ENCODE results near the gene SPATA18. TPM values are rescaled to one million over a fixed set of nuclear protein-coding genes. Genes with fewer than 3 reads are reported as not detected.

Gene SPATA18
- total and polyA plus RNA-seq, 9 of the 15 experiments (the other 6 are each of a cell fraction or from before 2014, with no cell fraction given) = 0.09 TPM; not detected in 8

DNA sequence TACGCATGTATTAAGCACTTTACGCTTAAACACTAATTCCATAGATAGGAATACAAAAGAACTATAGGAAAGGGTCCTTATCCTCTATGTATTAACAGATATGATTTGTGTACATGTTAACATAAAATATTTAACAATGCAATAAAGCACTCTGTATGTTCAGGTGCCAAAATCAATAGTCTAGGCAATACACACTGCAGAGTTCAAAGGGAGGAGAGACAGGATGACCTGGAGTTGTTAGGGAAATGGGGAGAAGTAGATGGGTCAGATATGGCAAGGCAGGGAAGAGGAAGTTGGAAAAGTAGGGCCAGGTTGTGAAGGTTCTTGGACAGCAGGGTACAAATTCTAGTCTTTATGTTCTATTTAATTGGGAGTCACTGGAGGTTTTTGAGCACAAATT lies 15.9 kb upstream of the SPATA18 start:
- Histone ChIP-seq H3K4me3 (no peak overlapping the region), H3K9me1 (ENCODE audit: control insufficient read depth, insufficient read depth, low read length) (no peaks in the 10 kb centered on the region), H2AFZ (ENCODE audit: low read depth, low read length) (no peak overlapping the region), H3K4me2 (ENCODE audit: insufficient read depth, low read length) (no peak overlapping the region), H3K36me3 (ENCODE audit: control insufficient read depth, insufficient read depth, low read length) (no peaks in the 10 kb centered on the region), H3K9ac (ENCODE audit: insufficient read depth in 1 of 2, low read depth in 2 of 2, low read length in 2 of 2) (no peak overlapping the region), H3K9me3 (replicated peaks; ENCODE audit: control insufficient read depth, insufficient read depth, low read depth, low read length) (no peaks in the 10 kb centered on the region), H3K4me1 (replicated peaks in 1 of 2; ENCODE audit: control insufficient read depth in 2 of 2, insufficient read depth in 2 of 2, low read length in 2 of 2) (peaks cover 0 to 8% of the 10 kb centered on the region in 2 experiments; a peak in 2 of 5 replicates), H3K27me3 (ENCODE audit: control insufficient read depth in 2 of 2, insufficient read depth in 2 of 2, low read length in 2 of 2) (peaks cover 6 to 12% of the 10 kb centered on the region in 2 experiments; a peak in 2 of 5 replicates), H3K27ac (ENCODE audit: extremely low read depth, low read depth, low read length) (no peak overlapping the region), H4K20me1 (replicated peaks; ENCODE audit: control insufficient read depth, insufficient read depth, low read length) (no peaks in the 10 kb centered on the region), H3K79me2 (ENCODE audit: control insufficient read depth, insufficient read depth, low read length) (no peaks in the 10 kb centered on the region)
- ChIA-PET POLR2A (no interaction called here), CTCF (ENCODE audit: low intra/inter-chr PET ratio) (no interaction called here)
- FAIRE-seq (no peak), DNase-seq (ENCODE audit: extremely low read depth in 1 of 4, low spot score in 3 of 4) (no peak), ATAC-seq (no peak)
- 3% methylated on average over 2 of the region's 2 CpGs for WGBS (ENCODE audit: insufficient coverage, low coverage, missing lambda C conversion rate)
- intact Hi-C loops (cut with micrococcal nuclease) = no loop called here
- no TSS peak for BruUV-seq (replicated peaks)
- in situ Hi-C loops (cut with MboI) = no loop called here
- TF ChIP-seq KAT2B (IDR thresholded peaks at IDR 0.05; ENCODE audit: low read depth, low read length) (no peak), ZNF253 (CRISPR knock-in tag; conservative IDR thresholded peaks at IDR 0.05) (no peak), GABPB1 (CRISPR knock-in tag; IDR thresholded peaks at IDR 0.05) (no peak), ARHGAP35 (IDR thresholded peaks at IDR 0.05; ENCODE audit: partially characterized antibody) (no peak)

DNA sequence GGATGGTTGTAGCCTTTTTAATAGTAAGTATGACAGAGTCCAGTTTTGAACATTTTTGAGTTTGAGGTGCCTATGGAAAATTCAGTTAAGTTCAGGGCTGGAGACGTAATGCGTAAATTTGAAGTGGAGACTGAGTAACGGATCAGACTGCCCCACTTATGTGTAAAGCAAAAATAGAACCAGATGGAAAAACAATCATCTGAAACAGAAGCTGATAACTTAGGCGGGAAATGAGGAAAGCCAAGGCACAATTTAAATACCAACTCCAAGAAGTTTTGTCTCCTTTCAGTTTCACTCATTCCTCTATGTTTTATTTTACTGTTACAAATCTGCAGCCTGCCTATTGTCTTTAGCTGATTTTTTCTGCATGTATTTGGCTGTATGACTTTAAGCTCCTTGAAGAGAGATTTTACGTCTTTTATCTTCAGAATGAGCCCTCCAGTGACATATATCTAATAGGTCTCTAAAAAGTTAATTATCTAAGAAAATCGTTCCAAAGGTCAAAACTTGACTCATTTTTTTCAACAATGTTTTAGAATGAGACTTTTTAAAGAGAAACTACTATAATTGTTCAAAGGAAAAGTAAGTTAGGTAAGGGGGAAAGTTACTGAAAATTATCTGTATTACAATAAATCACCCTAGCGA lies 14.1 kb upstream of the SPATA18 start:
- Histone ChIP-seq H4K20me1 (replicated peaks; ENCODE audit: control insufficient read depth, insufficient read depth, low read length) (no peaks in the 10 kb centered on the region), H3K36me3 (ENCODE audit: control insufficient read depth, insufficient read depth, low read length) (no peaks in the 10 kb centered on the region), H3K9me3 (replicated peaks; ENCODE audit: control insufficient read depth, insufficient read depth, low read depth, low read length) (no peaks in the 10 kb centered on the region), H3K4me2 (ENCODE audit: insufficient read depth, low read length) (no peak overlapping the region), H3K4me1 (replicated peaks in 1 of 2; ENCODE audit: control insufficient read depth in 2 of 2, insufficient read depth in 2 of 2, low read length in 2 of 2) (peaks cover 0 to 8% of the 10 kb centered on the region in 2 experiments; a peak in 2 of 5 replicates), H2AFZ (ENCODE audit: low read depth, low read length) (no peak overlapping the region), H3K79me2 (ENCODE audit: control insufficient read depth, insufficient read depth, low read length) (no peaks in the 10 kb centered on the region), H3K9ac (ENCODE audit: insufficient read depth in 1 of 2, low read depth in 2 of 2, low read length in 2 of 2) (no peak overlapping the region), H3K9me1 (ENCODE audit: control insufficient read depth, insufficient read depth, low read length) (no peaks in the 10 kb centered on the region), H3K27me3 (ENCODE audit: control insufficient read depth in 2 of 2, insufficient read depth in 2 of 2, low read length in 2 of 2) (peaks cover 6 to 12% of the 10 kb centered on the region in 2 experiments; a peak in 2 of 5 replicates), H3K27ac (ENCODE audit: extremely low read depth, low read depth, low read length) (no peak overlapping the region), H3K4me3 (no peak overlapping the region)
- FAIRE-seq (no peak), DNase-seq (ENCODE audit: extremely low read depth in 1 of 4, low spot score in 3 of 4) (no peak), ATAC-seq (no peak)
- 8% methylated on average over 7 of the region's 7 CpGs for WGBS (ENCODE audit: insufficient coverage, low coverage, missing lambda C conversion rate)
- ChIA-PET CTCF (ENCODE audit: low intra/inter-chr PET ratio) (no interaction called here), POLR2A (no interaction called here)
- intact Hi-C loops (cut with micrococcal nuclease) = no loop called here
- in situ Hi-C loops (cut with MboI) = no loop called here
- no TSS peak for BruUV-seq (replicated peaks)
- TF ChIP-seq FOXP1 (CRISPR knock-in tag; IDR thresholded peaks at IDR 0.05) (no peak), GABPA (tag; conservative IDR thresholded peaks at IDR 0.05; ENCODE audit: low read depth) (no peak), CHD2 (IDR thresholded peaks at IDR 0.05; ENCODE audit: low read depth, low read length) (no peak), PURB (CRISPR knock-in tag; IDR thresholded peaks at IDR 0.05; ENCODE audit: low read depth) (no peak)
- TF ChIP-seq, protein P1, sequence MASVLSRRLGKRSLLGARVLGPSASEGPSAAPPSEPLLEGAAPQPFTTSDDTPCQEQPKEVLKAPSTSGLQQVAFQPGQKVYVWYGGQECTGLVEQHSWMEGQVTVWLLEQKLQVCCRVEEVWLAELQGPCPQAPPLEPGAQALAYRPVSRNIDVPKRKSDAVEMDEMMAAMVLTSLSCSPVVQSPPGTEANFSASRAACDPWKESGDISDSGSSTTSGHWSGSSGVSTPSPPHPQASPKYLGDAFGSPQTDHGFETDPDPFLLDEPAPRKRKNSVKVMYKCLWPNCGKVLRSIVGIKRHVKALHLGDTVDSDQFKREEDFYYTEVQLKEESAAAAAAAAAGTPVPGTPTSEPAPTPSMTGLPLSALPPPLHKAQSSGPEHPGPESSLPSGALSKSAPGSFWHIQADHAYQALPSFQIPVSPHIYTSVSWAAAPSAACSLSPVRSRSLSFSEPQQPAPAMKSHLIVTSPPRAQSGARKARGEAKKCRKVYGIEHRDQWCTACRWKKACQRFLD (CRISPR knock-in tag; IDR thresholded peaks at IDR 0.05) = no peak
- TF ChIP-seq, protein P2, sequence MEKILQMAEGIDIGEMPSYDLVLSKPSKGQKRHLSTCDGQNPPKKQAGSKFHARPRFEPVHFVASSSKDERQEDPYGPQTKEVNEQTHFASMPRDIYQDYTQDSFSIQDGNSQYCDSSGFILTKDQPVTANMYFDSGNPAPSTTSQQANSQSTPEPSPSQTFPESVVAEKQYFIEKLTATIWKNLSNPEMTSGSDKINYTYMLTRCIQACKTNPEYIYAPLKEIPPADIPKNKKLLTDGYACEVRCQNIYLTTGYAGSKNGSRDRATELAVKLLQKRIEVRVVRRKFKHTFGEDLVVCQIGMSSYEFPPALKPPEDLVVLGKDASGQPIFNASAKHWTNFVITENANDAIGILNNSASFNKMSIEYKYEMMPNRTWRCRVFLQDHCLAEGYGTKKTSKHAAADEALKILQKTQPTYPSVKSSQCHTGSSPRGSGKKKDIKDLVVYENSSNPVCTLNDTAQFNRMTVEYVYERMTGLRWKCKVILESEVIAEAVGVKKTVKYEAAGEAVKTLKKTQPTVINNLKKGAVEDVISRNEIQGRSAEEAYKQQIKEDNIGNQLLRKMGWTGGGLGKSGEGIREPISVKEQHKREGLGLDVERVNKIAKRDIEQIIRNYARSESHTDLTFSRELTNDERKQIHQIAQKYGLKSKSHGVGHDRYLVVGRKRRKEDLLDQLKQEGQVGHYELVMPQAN (IDR thresholded peaks at IDR 0.05; ENCODE audit: borderline replicate concordance) = no peak
- TF ChIP-seq, protein P3, sequence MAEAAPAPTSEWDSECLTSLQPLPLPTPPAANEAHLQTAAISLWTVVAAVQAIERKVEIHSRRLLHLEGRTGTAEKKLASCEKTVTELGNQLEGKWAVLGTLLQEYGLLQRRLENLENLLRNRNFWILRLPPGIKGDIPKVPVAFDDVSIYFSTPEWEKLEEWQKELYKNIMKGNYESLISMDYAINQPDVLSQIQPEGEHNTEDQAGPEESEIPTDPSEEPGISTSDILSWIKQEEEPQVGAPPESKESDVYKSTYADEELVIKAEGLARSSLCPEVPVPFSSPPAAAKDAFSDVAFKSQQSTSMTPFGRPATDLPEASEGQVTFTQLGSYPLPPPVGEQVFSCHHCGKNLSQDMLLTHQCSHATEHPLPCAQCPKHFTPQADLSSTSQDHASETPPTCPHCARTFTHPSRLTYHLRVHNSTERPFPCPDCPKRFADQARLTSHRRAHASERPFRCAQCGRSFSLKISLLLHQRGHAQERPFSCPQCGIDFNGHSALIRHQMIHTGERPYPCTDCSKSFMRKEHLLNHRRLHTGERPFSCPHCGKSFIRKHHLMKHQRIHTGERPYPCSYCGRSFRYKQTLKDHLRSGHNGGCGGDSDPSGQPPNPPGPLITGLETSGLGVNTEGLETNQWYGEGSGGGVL (CRISPR knock-in tag; IDR thresholded peaks at IDR 0.05) = no peak

Data from K562 (cell line).